Testis (tissue), 3 donors: ENCODE measurements around the gene C3AR1. TPM values are rescaled to one million over a fixed set of nuclear protein-coding genes. Genes with fewer than 3 reads are reported as not detected.

ENCODE experiments used
- DNase-seq: peaks from one replicate; pipeline ENCODE4 v3.0.0-alpha.2; 2019
- H3K27ac ChIP-seq, 2 donors: fragments of 200-600 bp; sonication (generic); one replicate each; pipeline ENCODE4 v1.5.1; 2019
- H3K27me3 ChIP-seq: fragments of 200-600 bp; sonication (generic); one replicate; pipeline ENCODE4 v1.5.1; 2019
- H3K36me3 ChIP-seq: fragments of 200-600 bp; sonication (generic); one replicate; pipeline ENCODE4 v1.5.1; 2017; ENCODE audit warnings: low read depth; ENCODE audit errors: missing control alignments
- H3K4me1 ChIP-seq: fragments of 200-600 bp; sonication (generic); one replicate; pipeline ENCODE4 v1.5.1; 2019
- H3K4me3 ChIP-seq, 2 donors: fragments of 200-600 bp; sonication (generic); one replicate each; pipeline ENCODE4 v1.5.1; 2017 to 2019
- H3K9me3 ChIP-seq: fragments of 200-600 bp; sonication (generic); one replicate; pipeline ENCODE4 v1.5.1; 2017
- CTCF ChIP-seq, 3 experiments: fragments of 450-650 bp in 2 of 3; fragments of 200-600 bp in 1 of 3; sonication (generic) in 1 of 3; IDR thresholded peaks; one replicate each; pipeline ENCODE4 v1.5.1; 2016 to 2019; ENCODE audit warnings: antibody characterized with exemption in 3 of 3, mild to moderate bottlenecking in 2 of 3, moderate library complexity in 1 of 3
- POLR2A ChIP-seq: fragments of 450-650 bp; IDR thresholded peaks from one replicate; pipeline ENCODE4 v1.6.1; 2017; ENCODE audit warnings: antibody characterized with exemption, mild to moderate bottlenecking, moderate library complexity
- WGBS, 2 donors: methylation state at CpG; one replicate each; pipeline ENCODE4 v1.1.5; 2018; 5-methylcytosine and 5-hydroxymethylcytosine counted together
- intact Hi-C: fragments of 100-400 bp; cut with DNase I; formaldehyde crosslinking; loops from one replicate; pipeline ENCODE4 v1.15.1; 2023; ENCODE audit warnings: low total_unique reads
- polyA plus RNA-seq: library from polyadenylated mRNA; stranded (reverse); fragments of 350-450 nt; fragmentation: Illumina TruSeq; extraction: RNeasy Lipid Tissue Mini Kit (QIAGEN cat#74804); gene quantifications from one replicate; pipeline ENCODE4 v1.2.3, GENCODE V29; 2014; ENCODE audit warnings: low read depth, low replicate concordance; ENCODE audit not compliant: insufficient read depth
- total RNA-seq, 2 donors: library from RNA; depleted of rRNA; stranded (reverse); fragments of >200 nt; gene quantifications; one replicate each; pipeline ENCODE4 v1.2.3, GENCODE V29; 2016

Gene C3AR1
- total and polyA plus RNA-seq, 3 donors from 2014 or later = 1.9 to 9.5 (median 2.8) TPM

- intact Hi-C loops = no loop called here
- Histone ChIP-seq H3K9me3 (no peaks in the 10 kb centered on the region), H3K27me3 (no peaks in the 10 kb centered on the region), H3K27ac (no peak overlapping the region), H3K4me1 (no peaks in the 10 kb centered on the region), H3K36me3 (no peaks in the 10 kb centered on the region), H3K4me3 (no peak overlapping the region)
- TF ChIP-seq CTCF (IDR thresholded peaks at IDR 0.05) (no peak), POLR2A (no peak)
- DNase-seq = no peak
Observed at GRCh38 chr12:8069582-8069981, 3.4 kb upstream of the C3AR1 start.

GRCh38 chr12:8064131-8064530 is 2.0 kb downstream of the C3AR1 start:
- Histone ChIP-seq H3K9me3 (no peaks in the 10 kb centered on the region), H3K27me3 (no peaks in the 10 kb centered on the region), H3K4me3 (no peak overlapping the region), H3K4me1 (no peaks in the 10 kb centered on the region), H3K36me3 (no peaks in the 10 kb centered on the region), H3K27ac (no peak overlapping the region)
- TF ChIP-seq CTCF (IDR thresholded peaks at IDR 0.05) (no peak), POLR2A (no peak)
- intact Hi-C loops = no loop called here
- no peak for DNase-seq

- 78 to 79% methylated on average over 6 of the region's 6 CpGs for WGBS, 2 donors
- Histone ChIP-seq H3K27ac (no peak overlapping the region), H3K36me3 (no peaks in the 10 kb centered on the region), H3K4me3 (no peak overlapping the region), H3K27me3 (no peaks in the 10 kb centered on the region), H3K9me3 (no peaks in the 10 kb centered on the region), H3K4me1 (no peaks in the 10 kb centered on the region)
- intact Hi-C loops = no loop called here
- DNase-seq = no peak
- TF ChIP-seq POLR2A = no peak
- no peak for TF ChIP-seq CTCF (IDR thresholded peaks at IDR 0.05)
Observed at GRCh38 chr12:8058506-8058905, 7.7 kb downstream of the C3AR1 start.

- no peak for DNase-seq
- H3K27me3 ChIP-seq = no peaks in the 10 kb centered on the region
- intact Hi-C loops = no loop called here
- no peak overlapping the region for H3K27ac ChIP-seq
- 72 to 82% methylated on average over 4 of the region's 4 CpGs for WGBS, 2 donors
- no peaks in the 10 kb centered on the region for H3K36me3 ChIP-seq
- TF ChIP-seq POLR2A (no peak), CTCF (IDR thresholded peaks at IDR 0.05) (no peak)
- H3K4me1 ChIP-seq = no peaks in the 10 kb centered on the region
- H3K4me3 ChIP-seq = no peak overlapping the region
- H3K9me3 ChIP-seq = no peaks in the 10 kb centered on the region
Observed at GRCh38 chr12:8057839-8058238, 8.3 kb downstream of the C3AR1 start.

- no peak for TF ChIP-seq CTCF (IDR thresholded peaks at IDR 0.05)
- TF ChIP-seq POLR2A = no peak
- intact Hi-C loops = no loop called here
- H3K4me3 ChIP-seq = no peak overlapping the region
- no peak for DNase-seq
- H3K4me1 ChIP-seq = no peaks in the 10 kb centered on the region
- no peak overlapping the region for H3K27ac ChIP-seq
- H3K27me3 ChIP-seq = no peaks in the 10 kb centered on the region
- no peaks in the 10 kb centered on the region for H3K9me3 ChIP-seq
- 71 to 82% methylated on average over 2 of the region's 2 CpGs for WGBS, 2 donors
- H3K36me3 ChIP-seq = no peaks in the 10 kb centered on the region
Observed at GRCh38 chr12:8057306-8057705, 8.9 kb downstream of the C3AR1 start.
